ENCODE measurements around the gene UQCR11.

GRCh38 chr19:1654178-1654792 lies 49.0 kb upstream of the UQCR11 start:
- TF ChIP-seq EZH2 (optimal IDR thresholded peaks at IDR 0.05; ENCODE audit: low read depth, low read length) = no peak
- TF ChIP-seq CTCF (IDR thresholded peaks at IDR 0.05; ENCODE audit: low read length) = no peak

Measured in MM.1S (cell line).